ENCODE results near the gene ACTL8. TPM values are rescaled to one million over a fixed set of nuclear protein-coding genes. Genes with fewer than 3 reads are reported as not detected.

Gene ACTL8
- total and polyA plus RNA-seq, 2 experiments from 2014 or later, result 0.38 to 0.71 TPM

GRCh38 chr1:17825273-17826164, 70.4 kb downstream of the ACTL8 start (continued):
- TF ChIP-seq EZH2 (IDR thresholded peaks at IDR 0.05; ENCODE audit: low read depth, unreplicated experiment) (no peak), ZNF331 (CRISPR knock-in tag; IDR thresholded peaks at IDR 0.05; ENCODE audit: low read depth) (no peak), JUNB (IDR thresholded peaks at IDR 0.05; ENCODE audit: unreplicated experiment) (no peak)
- TF ChIP-seq, protein P1, sequence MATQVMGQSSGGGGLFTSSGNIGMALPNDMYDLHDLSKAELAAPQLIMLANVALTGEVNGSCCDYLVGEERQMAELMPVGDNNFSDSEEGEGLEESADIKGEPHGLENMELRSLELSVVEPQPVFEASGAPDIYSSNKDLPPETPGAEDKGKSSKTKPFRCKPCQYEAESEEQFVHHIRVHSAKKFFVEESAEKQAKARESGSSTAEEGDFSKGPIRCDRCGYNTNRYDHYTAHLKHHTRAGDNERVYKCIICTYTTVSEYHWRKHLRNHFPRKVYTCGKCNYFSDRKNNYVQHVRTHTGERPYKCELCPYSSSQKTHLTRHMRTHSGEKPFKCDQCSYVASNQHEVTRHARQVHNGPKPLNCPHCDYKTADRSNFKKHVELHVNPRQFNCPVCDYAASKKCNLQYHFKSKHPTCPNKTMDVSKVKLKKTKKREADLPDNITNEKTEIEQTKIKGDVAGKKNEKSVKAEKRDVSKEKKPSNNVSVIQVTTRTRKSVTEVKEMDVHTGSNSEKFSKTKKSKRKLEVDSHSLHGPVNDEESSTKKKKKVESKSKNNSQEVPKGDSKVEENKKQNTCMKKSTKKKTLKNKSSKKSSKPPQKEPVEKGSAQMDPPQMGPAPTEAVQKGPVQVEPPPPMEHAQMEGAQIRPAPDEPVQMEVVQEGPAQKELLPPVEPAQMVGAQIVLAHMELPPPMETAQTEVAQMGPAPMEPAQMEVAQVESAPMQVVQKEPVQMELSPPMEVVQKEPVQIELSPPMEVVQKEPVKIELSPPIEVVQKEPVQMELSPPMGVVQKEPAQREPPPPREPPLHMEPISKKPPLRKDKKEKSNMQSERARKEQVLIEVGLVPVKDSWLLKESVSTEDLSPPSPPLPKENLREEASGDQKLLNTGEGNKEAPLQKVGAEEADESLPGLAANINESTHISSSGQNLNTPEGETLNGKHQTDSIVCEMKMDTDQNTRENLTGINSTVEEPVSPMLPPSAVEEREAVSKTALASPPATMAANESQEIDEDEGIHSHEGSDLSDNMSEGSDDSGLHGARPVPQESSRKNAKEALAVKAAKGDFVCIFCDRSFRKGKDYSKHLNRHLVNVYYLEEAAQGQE (IDR thresholded peaks at IDR 0.05; ENCODE audit: unreplicated experiment), result no peak

- no peaks in the 10 kb centered on the region for H4K20me1 ChIP-seq (replicated peaks; ENCODE audit: insufficient read depth)
- H3K9me3 Mint-ChIP-seq, result no peaks in the 10 kb centered on the region
- H3K4me2 ChIP-seq, result no peak overlapping the region
- H3K4me3 Mint-ChIP-seq, result no peak overlapping the region
- H3K4me3 ChIP-seq, result no peak overlapping the region
- H3K4me1 Mint-ChIP-seq, result peaks cover 7% of the 10 kb centered on the region; the same call in 2 of the 3 replicates
- no peaks in the 10 kb centered on the region for H3K79me2 ChIP-seq (replicated peaks; ENCODE audit: insufficient read depth)
- no peaks in the 10 kb centered on the region for H3K36me3 ChIP-seq (ENCODE audit: insufficient read depth)
- no peaks in the 10 kb centered on the region for H3K36me3 Mint-ChIP-seq (ENCODE audit: low read depth)
- H3K27me3 Mint-ChIP-seq (ENCODE audit: insufficient read depth, low read depth, poor library complexity), result no peaks in the 10 kb centered on the region
- H3K4me1 ChIP-seq (ENCODE audit: insufficient read depth), result no peaks in the 10 kb centered on the region
- DNase-seq (ENCODE audit: low spot score) (peak; percentile 82), ATAC-seq (peak; percentile 93)
- TF ChIP-seq NANOG (IDR thresholded peaks at IDR 0.05; ENCODE audit: borderline replicate concordance), result no peak
- TF ChIP-seq, protein P2, sequence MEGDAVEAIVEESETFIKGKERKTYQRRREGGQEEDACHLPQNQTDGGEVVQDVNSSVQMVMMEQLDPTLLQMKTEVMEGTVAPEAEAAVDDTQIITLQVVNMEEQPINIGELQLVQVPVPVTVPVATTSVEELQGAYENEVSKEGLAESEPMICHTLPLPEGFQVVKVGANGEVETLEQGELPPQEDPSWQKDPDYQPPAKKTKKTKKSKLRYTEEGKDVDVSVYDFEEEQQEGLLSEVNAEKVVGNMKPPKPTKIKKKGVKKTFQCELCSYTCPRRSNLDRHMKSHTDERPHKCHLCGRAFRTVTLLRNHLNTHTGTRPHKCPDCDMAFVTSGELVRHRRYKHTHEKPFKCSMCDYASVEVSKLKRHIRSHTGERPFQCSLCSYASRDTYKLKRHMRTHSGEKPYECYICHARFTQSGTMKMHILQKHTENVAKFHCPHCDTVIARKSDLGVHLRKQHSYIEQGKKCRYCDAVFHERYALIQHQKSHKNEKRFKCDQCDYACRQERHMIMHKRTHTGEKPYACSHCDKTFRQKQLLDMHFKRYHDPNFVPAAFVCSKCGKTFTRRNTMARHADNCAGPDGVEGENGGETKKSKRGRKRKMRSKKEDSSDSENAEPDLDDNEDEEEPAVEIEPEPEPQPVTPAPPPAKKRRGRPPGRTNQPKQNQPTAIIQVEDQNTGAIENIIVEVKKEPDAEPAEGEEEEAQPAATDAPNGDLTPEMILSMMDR (conservative IDR thresholded peaks at IDR 0.05; ENCODE audit: low read depth in 2 of 2), result peak; percentile 69 to 86
- H2AFZ ChIP-seq, result peak overlapping the region; percentile 89
- H3F3A ChIP-seq (replicated peaks; ENCODE audit: low read depth), result no peaks in the 10 kb centered on the region
- no peaks in the 10 kb centered on the region for H3K9me2 ChIP-seq (ENCODE audit: insufficient read depth)
- H3K27me3 ChIP-seq (ENCODE audit: insufficient read depth), result no peaks in the 10 kb centered on the region
- no peak overlapping the region for H3K27ac ChIP-seq (ENCODE audit: low read depth)
- no peak overlapping the region for H3K27ac Mint-ChIP-seq
These were observed 71.0 kb downstream of the ACTL8 start for GRCh38 chr1:17826165-17826488.

GRCh38 chr1:17828991-17829390, 73.9 kb downstream of the ACTL8 start:
- H3K9me3 Mint-ChIP-seq, result no peaks in the 10 kb centered on the region
- no peaks in the 10 kb centered on the region for H3K79me2 ChIP-seq (replicated peaks; ENCODE audit: insufficient read depth)
- H4K20me1 ChIP-seq (replicated peaks; ENCODE audit: insufficient read depth), result no peaks in the 10 kb centered on the region
- ATAC-seq (no peak), DNase-seq (ENCODE audit: low spot score) (no peak)
- no peak overlapping the region for H2AFZ ChIP-seq
- no peak overlapping the region for H3K4me2 ChIP-seq
- H3K9me2 ChIP-seq (ENCODE audit: insufficient read depth), result no peaks in the 10 kb centered on the region
- no peaks in the 10 kb centered on the region for H3K36me3 ChIP-seq (ENCODE audit: insufficient read depth)
- no peaks in the 10 kb centered on the region for H3F3A ChIP-seq (replicated peaks; ENCODE audit: low read depth)
- H3K27me3 Mint-ChIP-seq (ENCODE audit: insufficient read depth, low read depth, poor library complexity), result no peaks in the 10 kb centered on the region
- no peak overlapping the region for H3K27ac Mint-ChIP-seq
- no peaks in the 10 kb centered on the region for H3K4me1 ChIP-seq (ENCODE audit: insufficient read depth)
- no peaks in the 10 kb centered on the region for H3K36me3 Mint-ChIP-seq (ENCODE audit: low read depth)
- no peak overlapping the region for H3K27ac ChIP-seq (ENCODE audit: low read depth)
- H3K4me1 Mint-ChIP-seq, result peaks cover 9% of the 10 kb centered on the region; the same call in 2 of the 3 replicates
- no peaks in the 10 kb centered on the region for H3K27me3 ChIP-seq (ENCODE audit: insufficient read depth)
- H3K4me3 ChIP-seq, result no peak overlapping the region
- H3K4me3 Mint-ChIP-seq, result no peak overlapping the region
- TF ChIP-seq NANOG (IDR thresholded peaks at IDR 0.05; ENCODE audit: borderline replicate concordance) (no peak), ZNF331 (CRISPR knock-in tag; IDR thresholded peaks at IDR 0.05; ENCODE audit: low read depth) (no peak), JUNB (IDR thresholded peaks at IDR 0.05; ENCODE audit: unreplicated experiment) (no peak), STAT1 (IDR thresholded peaks at IDR 0.05; ENCODE audit: unreplicated experiment) (no peak)
- TF ChIP-seq, protein P1 (IDR thresholded peaks at IDR 0.05; ENCODE audit: unreplicated experiment), result no peak
